Keratinocyte (primary cell): ENCODE results near the gene DNMT3A. TPM values are rescaled to one million over a fixed set of nuclear protein-coding genes. Genes with fewer than 3 reads are reported as not detected.

ENCODE experiments used
- DNase-seq: peaks from one replicate; pipeline ENCODE4 v3.0.0-alpha.2; 2011; ENCODE audit warnings: low read depth, missing footprints, low spot score
- FAIRE-seq: peaks from 2 replicates; lab custom pipeline; 2011; peaks lifted over from hg19 to GRCh38; lab: Jason Lieb, UNC
- H2AFZ ChIP-seq: 2 replicates; pipeline ENCODE4 v1.6.0; 2012; ENCODE audit warnings: low read length, control low read depth, inconsistent platforms; ENCODE audit not compliant: control insufficient read depth
- H3K27ac ChIP-seq: 2 replicates; pipeline ENCODE4 v1.5.1; 2011; ENCODE audit warnings: low read length; ENCODE audit not compliant: control insufficient read depth, insufficient read depth
- H3K27me3 ChIP-seq: 3 replicates; pipeline ENCODE4 v1.6.0; 2011; ENCODE audit warnings: low read length; ENCODE audit not compliant: control insufficient read depth, insufficient read depth; ENCODE audit errors: extremely low read depth
- H3K36me3 ChIP-seq, 2 experiments: 2 replicates in 1 of 2; 3 replicates in 1 of 2; pipeline ENCODE4 v1.5.1; 2011; ENCODE audit warnings: low read length in 2 of 2, mild to moderate bottlenecking in 1 of 2; ENCODE audit not compliant: control insufficient read depth in 2 of 2, insufficient read depth in 2 of 2; ENCODE audit errors: extremely low read depth in 1 of 2
- H3K4me1 ChIP-seq: 3 replicates; pipeline ENCODE4 v1.5.1; 2011; ENCODE audit warnings: low read length; ENCODE audit not compliant: control insufficient read depth, insufficient read depth; ENCODE audit errors: extremely low read depth
- H3K4me2 ChIP-seq: 3 replicates; pipeline ENCODE4 v1.6.0; 2011; ENCODE audit warnings: low read depth, low read length; ENCODE audit not compliant: control insufficient read depth, insufficient read depth; ENCODE audit errors: extremely low read depth
- H3K4me3 ChIP-seq, 3 experiments: fragments of 200-600 bp in 1 of 3; sonication (generic) in 1 of 3; 2 replicates in 2 of 3; 3 replicates in 1 of 3; pipeline ENCODE4 v1.5.1; 2011 to 2016; ENCODE audit warnings: low read length in 3 of 3, mild to moderate bottlenecking in 3 of 3, control low read depth in 2 of 3, inconsistent platforms in 1 of 3, low read depth in 1 of 3, mixed read lengths in 1 of 3, mixed run types in 1 of 3, moderate library complexity in 1 of 3; ENCODE audit not compliant: control insufficient read depth in 2 of 3, insufficient read depth in 2 of 3; ENCODE audit errors: extremely low read depth in 1 of 3
- H3K79me2 ChIP-seq: 2 replicates; pipeline ENCODE4 v1.6.0; 2012; ENCODE audit warnings: low read length; ENCODE audit not compliant: control insufficient read depth, insufficient read depth
- H3K9ac ChIP-seq: 3 replicates; pipeline ENCODE4 v1.6.0; 2011; ENCODE audit warnings: low read length; ENCODE audit not compliant: control insufficient read depth, insufficient read depth; ENCODE audit errors: extremely low read depth
- H3K9me1 ChIP-seq: 3 replicates; pipeline ENCODE4 v1.6.0; 2011; ENCODE audit warnings: low read length; ENCODE audit not compliant: control insufficient read depth, insufficient read depth; ENCODE audit errors: extremely low read depth
- H3K9me3 ChIP-seq: 2 replicates; pipeline ENCODE4 v1.5.1; 2012; ENCODE audit warnings: low read depth, low read length; ENCODE audit not compliant: control insufficient read depth
- H4K20me1 ChIP-seq: 3 replicates; pipeline ENCODE4 v1.6.0; 2011; ENCODE audit warnings: low read length; ENCODE audit not compliant: control insufficient read depth, insufficient read depth; ENCODE audit errors: extremely low read depth
- CTCF ChIP-seq, 3 experiments: IDR thresholded peaks in 1 of 3; conservative IDR thresholded peaks in 1 of 3; optimal IDR thresholded peaks in 1 of 3; 2 replicates in 2 of 3; 3 replicates in 1 of 3; pipeline versions ENCODE3 to v1.5.1; 2011; ENCODE audit warnings: low read length in 3 of 3, mild to moderate bottlenecking in 3 of 3, moderate library complexity in 2 of 3, control low read depth in 1 of 3, inconsistent platforms in 1 of 3; ENCODE audit not compliant: insufficient read depth in 2 of 3; ENCODE audit errors: extremely low read depth in 1 of 3
- EZH2 ChIP-seq: IDR thresholded peaks from one replicate; pipeline ENCODE4 v1.6.1; 2012; ENCODE audit warnings: inconsistent platforms, mild to moderate bottlenecking, low read length, moderate library complexity
- dilution Hi-C: fragments of 300-500 bp; cut with MboI; formaldehyde crosslinking; loops from one replicate; pipeline ENCODE4 v1.7.0; 2020; ENCODE audit warnings: low sequenced_read_pairs; ENCODE audit not compliant: extremely low pct_ligation_motif_present
- polyA plus RNA-seq, 5 experiments: library from polyadenylated mRNA; depleted of rRNA in 3 of 5; stranded (reverse) in 3 of 5; stranded (forward) in 1 of 5; unstranded in 1 of 5; fragments of >200 nt; gene quantifications; 1 replicate in 1 of 5; 2 replicates in 3 of 5; 3 replicates in 1 of 5; pipeline versions ENCODE4 v1.2.1 to v1.2.3, GENCODE V29; 2011 to 2012; ENCODE audit warnings: missing spikeins in 2 of 5, low read depth in 1 of 5, low replicate concordance in 1 of 5

DNMT3A gene
- polyA plus RNA-seq, 1 donor (not counting 4 experiments of a cell fraction or from before 2014, with no cell fraction given) = 1.5 TPM

- H3K9me3 ChIP-seq = no peaks in the 10 kb centered on the region
- H3K36me3 ChIP-seq = peaks cover 13 to 19% of the 10 kb centered on the region in 2 experiments
- dilution Hi-C loops = no loop called here
- H3K4me2 ChIP-seq = no peak overlapping the region
- no peak overlapping the region for H3K4me3 ChIP-seq
- H3K27me3 ChIP-seq = no peaks in the 10 kb centered on the region
- no peak overlapping the region for H3K27ac ChIP-seq
- no peak for FAIRE-seq
- H2AFZ ChIP-seq = no peak overlapping the region
- DNase-seq = no peak
- no peak overlapping the region for H3K9ac ChIP-seq
- H3K9me1 ChIP-seq = no peaks in the 10 kb centered on the region
- no peaks in the 10 kb centered on the region for H4K20me1 ChIP-seq
- TF ChIP-seq CTCF (optimal IDR thresholded peaks at IDR 0.05 in 1 of 3, IDR thresholded peaks at IDR 0.05 in 1 of 3, conservative IDR thresholded peaks at IDR 0.05 in 1 of 3; ENCODE audit: extremely low read depth in 1 of 3, insufficient read depth in 2 of 3, low read length in 3 of 3) = no peak
- TF ChIP-seq EZH2 = no peak
- H3K79me2 ChIP-seq = no peaks in the 10 kb centered on the region
- peaks cover 8% of the 10 kb centered on the region for H3K4me1 ChIP-seq
Observed at GRCh38 chr2:25249785-25250184, 91.9 kb downstream of the DNMT3A start.

GRCh38 chr2:25247792-25248512 is 93.8 kb downstream of the DNMT3A start:
- Histone ChIP-seq H3K79me2 (no peaks in the 10 kb centered on the region), H3K36me3 (peaks cover 13 to 25% of the 10 kb centered on the region in 2 experiments), H3K27me3 (no peaks in the 10 kb centered on the region), H3K9ac (no peak overlapping the region), H3K9me3 (no peaks in the 10 kb centered on the region), H3K4me2 (no peak overlapping the region), H3K4me3 (no peak overlapping the region), H3K9me1 (no peaks in the 10 kb centered on the region), H2AFZ (no peak overlapping the region), H3K27ac (no peak overlapping the region), H3K4me1 (peaks cover 8% of the 10 kb centered on the region), H4K20me1 (no peaks in the 10 kb centered on the region)
- dilution Hi-C loops = no loop called here
- TF ChIP-seq CTCF (optimal IDR thresholded peaks at IDR 0.05 in 1 of 3, IDR thresholded peaks at IDR 0.05 in 1 of 3, conservative IDR thresholded peaks at IDR 0.05 in 1 of 3; ENCODE audit: extremely low read depth in 1 of 3, insufficient read depth in 2 of 3, low read length in 3 of 3) = no peak
- no peak for TF ChIP-seq EZH2
- DNase-seq (no peak), FAIRE-seq (no peak)
